DMS153 treated with DMSO at 0.1 percent for 48 hours (cell line): ENCODE measurements around the gene GMDS.

Experiments
- DNase-seq: peaks from one replicate; lab custom pipeline; 2025; ENCODE audit not compliant: unreplicated experiment; lab: John Stamatoyannopoulos, UW

Gene GMDS

DNA sequence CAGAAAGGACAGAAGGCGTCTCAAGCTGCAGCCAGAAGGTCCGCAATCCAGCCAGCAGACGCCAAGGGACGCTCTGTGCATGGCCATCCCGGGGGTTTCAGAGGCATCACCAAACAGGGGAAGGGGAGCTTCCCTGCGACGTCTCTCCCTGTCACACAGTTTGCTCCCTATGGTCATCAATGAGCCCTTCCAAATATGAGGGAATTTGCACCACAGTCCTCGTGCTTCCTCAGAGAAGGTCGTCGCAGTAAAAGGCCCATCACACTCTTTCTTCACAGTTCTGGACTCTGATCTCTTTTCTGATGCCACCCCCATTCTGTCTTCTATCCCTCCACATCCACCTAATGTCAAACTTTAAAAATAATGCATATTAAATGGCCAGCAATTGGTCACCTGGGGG lies 645.9 kb downstream of the GMDS start:
- no peak for DNase-seq

DNA sequence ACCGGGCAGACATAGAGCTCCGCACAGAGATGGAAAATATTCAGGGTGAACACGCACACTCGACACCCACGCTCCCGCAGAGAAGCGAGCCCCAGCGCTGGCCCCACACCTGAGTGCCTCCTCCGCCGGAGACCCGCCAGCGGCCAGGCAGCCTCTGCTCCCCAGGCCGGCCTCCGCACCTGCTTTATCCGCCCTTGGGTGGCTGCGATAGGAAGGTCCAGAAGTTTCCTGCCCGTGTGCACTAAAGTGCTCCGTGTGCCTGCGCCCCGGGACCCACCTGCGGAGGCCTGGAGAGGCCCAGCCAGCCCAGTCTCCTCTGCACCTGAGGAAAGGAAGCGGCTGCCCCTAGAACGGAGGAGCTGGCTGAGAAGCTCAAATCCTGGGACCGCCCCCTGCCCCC lies 646.5 kb downstream of the GMDS start:
- DNase-seq: no peak

DNA sequence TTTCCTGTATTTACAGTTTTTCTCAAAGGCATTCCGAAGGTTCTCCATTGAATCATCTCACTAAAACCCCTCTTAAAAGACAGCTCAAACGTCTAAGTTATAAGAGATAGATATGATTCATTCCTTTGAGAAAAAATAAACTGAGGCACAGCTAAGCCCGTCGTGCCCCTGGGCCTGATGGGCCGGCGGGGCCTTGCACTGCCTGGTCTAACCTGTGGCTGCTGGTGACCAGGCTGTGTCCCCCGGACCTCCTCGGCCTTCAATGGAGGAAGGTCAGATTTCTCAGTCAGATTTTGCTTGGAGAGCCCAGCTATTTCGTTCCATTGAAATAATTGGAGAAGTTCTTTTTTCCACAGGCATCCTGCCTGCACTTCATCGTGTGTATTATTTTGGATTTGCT lies 647.0 kb downstream of the GMDS start:
- no peak for DNase-seq

- DNase-seq: no peak
These were observed 647.5 kb downstream of the GMDS start for GRCh38 chr6:1597924-1598323.

DNA sequence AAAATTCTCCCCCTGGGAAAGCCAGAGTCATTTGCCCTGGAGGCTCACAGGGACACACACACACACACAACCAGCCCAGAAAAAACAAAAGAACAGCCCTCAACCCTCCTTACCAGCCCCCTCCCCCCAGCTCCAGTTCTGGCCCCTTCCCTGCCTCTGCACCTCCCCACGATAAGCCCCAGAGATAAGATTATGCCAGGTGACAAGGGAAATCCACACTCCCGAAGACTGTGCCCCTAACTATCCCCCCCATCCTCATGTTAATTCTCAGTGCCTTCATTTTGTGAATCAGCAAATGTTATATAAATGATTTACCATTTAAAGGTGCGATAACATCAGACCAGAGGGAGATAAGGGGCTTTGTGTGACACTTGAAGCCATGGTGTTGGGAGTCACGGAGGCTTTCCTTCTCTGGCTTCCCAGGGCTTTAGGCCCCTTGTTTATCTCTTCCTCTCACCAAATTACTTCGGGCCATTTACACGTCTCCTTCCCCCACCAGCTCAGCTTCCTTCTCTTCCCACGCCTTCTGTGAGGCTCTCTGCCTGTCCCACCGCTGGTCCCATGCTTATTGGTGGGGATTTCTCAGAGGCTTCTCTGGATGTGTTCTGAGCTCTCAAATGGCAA lies 648.2 kb downstream of the GMDS start:
- DNase-seq: no peak

- DNase-seq: peak; percentile 35
These were observed 649.1 kb downstream of the GMDS start for GRCh38 chr6:1596088-1596852.

GRCh38 chr6:1595271-1596087 lies 649.9 kb downstream of the GMDS start:
- DNase-seq: no peak

- DNase-seq: no peak
These were observed 650.8 kb downstream of the GMDS start for GRCh38 chr6:1594445-1595200.

DNA sequence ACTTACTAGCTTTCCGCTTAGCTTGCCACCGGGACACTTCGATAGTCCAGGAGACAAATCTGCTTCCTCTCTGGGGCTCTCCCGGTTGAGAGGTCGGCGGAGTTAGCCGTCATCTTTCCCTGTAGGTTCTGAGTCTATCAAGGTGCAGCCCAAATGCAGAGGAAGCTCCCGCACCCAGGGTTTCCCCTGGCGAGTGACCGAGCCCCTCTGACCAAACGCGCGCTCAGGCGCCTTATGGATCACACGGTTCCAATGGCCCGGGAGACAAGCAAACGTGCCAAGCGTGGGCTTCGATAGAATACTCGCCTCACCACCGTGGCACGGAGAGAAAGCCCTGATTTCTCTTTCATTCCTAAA lies 651.5 kb downstream of the GMDS start:
- DNase-seq: no peak

DNA sequence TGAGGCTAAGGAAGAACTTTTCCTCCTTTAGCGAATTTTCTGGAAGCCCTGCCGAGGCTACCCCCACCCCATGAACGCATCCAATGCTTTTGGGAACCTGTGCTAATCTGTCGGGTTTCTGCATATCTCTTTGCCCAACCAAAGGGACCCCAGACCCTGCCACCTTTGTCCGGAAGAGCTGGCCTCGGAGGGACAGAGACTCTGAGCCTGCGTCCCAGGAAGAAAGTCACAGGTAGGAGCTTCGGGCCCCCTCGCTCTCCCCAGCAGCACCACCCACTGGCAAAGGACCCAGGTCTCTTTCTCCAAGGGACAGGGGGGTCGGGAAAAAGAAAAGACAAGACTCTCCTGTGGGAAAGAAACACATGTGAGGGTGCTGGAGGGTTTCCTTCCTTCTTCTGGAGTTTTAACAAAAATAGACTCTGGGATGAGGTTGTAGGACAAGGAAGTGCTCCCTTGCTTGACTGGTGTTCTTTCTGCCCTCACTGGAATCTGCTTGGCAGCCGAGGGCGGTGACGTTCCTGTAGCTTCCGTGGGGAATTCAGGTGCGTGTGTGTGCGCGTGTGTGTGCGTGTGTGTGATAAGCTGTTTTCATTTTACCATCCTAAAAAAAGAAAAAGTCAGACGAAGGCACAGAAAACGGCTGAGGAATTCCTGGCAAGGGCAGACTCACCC lies 652.0 kb downstream of the GMDS start:
- no peak for DNase-seq

- no peak for DNase-seq
These were observed 652.6 kb downstream of the GMDS start for GRCh38 chr6:1592852-1593251.

GRCh38 chr6:1591926-1592325 lies 653.5 kb downstream of the GMDS start:
- DNase-seq: no peak

- no peak for DNase-seq
These were observed 654.2 kb downstream of the GMDS start for GRCh38 chr6:1591243-1591642.

DNA sequence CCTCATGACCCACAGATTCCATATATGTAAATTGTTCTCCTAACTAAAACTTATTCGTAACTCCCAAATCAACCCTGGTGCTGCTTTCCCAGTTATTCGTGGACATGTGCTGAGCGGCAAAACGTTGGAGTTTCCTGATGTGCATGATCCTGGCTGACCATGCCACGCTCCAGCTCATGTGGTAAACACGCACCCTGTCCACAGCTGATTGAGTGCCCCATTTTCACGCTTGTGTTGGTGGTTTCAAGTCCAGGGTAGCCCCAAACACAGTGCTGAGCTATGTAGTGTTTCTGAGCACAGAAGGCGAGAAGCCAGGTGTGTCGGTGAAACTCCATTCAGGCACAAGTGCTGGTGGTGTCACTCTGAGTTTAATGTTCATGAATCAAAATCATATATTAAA lies 654.8 kb downstream of the GMDS start:
- no peak for DNase-seq

- no peak for DNase-seq
These were observed 656.2 kb downstream of the GMDS start for GRCh38 chr6:1589208-1589607.

DNA sequence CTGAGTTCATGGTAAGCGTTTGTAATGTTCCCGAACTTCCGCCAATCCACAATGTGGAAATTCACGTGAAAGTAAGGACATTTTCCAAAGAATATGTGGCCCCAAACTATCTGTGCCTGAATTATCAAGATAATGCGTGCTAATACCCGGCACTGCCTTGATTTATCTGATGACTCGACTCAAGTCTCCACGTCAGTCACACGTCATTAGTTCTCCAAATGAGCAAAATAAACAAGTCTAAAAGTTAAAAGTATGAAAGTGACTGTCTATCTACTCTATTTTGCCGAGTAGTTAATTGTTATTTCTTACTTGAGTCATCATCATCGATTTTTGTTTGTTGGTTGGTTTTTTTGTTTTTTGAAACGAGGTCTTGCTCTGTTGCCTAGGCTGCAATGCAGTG lies 657.4 kb downstream of the GMDS start:
- DNase-seq: no peak

DNA sequence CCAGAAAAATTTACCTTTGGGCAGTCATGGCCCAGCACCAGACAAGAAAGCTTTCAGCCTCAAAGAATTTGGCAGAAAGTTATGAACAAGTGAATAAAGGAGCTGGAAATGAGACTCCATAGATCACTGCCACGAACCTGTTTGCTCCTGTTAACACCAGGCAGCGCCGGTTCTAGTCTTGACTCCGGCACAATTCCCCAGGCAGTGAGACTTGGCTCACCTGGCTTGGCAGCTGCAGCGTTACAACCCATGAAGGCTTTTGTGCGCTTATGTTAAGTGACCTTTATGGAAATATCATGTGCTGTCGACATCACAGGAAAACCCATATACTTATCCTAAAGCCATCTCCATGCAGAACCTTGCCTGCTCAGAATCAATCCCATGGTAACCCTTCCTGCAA lies 657.9 kb downstream of the GMDS start:
- DNase-seq: no peak

- no peak for DNase-seq
These were observed 658.4 kb downstream of the GMDS start for GRCh38 chr6:1586861-1587450.

DNA sequence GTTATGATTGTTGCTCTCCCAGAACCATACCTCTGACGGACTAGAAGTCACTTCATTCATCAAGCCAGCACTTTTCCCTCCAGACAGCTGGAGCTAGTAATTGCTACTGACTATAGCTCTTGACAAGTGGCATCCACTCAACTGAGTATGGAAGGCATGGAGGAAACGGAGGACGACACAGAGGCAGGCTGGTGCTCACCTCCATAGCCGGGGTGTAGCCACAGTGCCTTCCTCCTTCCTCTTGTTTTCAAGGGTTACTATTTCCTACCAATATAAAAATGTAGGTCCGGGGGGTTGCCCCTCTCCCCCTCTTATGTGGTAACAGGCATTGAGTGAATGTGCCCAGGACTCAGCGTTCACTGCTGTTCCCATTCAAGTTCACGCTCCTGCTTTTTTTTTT lies 659.1 kb downstream of the GMDS start:
- no peak for DNase-seq

DNA sequence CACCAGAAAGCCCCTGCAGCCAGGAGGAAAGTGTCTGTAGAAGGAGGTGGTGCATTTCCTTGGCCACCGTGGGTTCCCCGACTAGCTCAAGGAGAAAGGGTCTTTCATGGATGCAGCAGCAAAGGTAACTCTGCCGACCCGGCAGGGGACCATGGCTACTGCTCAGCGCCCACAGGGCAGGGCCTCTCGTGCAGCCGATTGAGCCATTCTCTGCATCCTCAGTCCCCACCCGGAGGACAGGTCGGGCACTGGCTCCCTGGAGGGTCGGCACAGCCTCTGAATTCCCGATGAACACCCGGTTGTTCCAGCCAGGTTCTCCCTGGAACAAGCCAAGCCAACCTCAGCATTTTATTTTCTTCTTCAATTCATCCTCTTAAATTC lies 659.7 kb downstream of the GMDS start:
- no peak for DNase-seq
